GM21367 (cell line): ENCODE measurements around the gene ANO6.
A peak's percentile ranks its signal among the peaks of the same experiment; 100 is the strongest.
"Not testable (repeated sequence)": the region's sequence is repeated elsewhere in the genome, so short reads cannot be mapped to it uniquely, and the experiment has no call there.

Experiments
- ATAC-seq: cut with Tn5 transposase; IDR thresholded peaks from one replicate; pipeline ENCODE4 v1.9.1; 2021; ENCODE audit not compliant: unreplicated experiment

The ANO6 gene

GRCh38 chr12:45397499-45397898 is 181.6 kb downstream of the ANO6 start:
- ATAC-seq = not testable (repeated sequence)

DNA sequence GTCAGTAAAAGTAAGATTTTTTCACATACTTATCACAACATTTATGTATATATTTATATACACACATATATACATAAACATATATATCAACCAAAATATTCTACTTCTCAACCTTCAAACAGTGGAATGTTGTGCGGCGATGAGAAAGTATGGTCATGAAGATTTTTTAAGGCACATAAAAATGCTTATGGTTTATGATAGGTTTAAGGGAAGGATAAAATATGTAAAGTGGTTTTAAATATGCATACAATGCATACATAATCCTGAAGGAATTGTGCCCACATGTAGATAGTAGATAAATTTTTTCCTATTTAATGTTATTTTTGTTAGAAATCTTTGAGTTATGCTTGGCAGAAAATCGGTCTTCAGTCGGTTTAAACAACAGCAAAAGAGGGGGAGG is 182.7 kb downstream of the ANO6 start:
- no peak for ATAC-seq

GRCh38 chr12:45400991-45401390 is 185.1 kb downstream of the ANO6 start:
- ATAC-seq = no peak

GRCh38 chr12:45402288-45402687 is 186.4 kb downstream of the ANO6 start:
- ATAC-seq = no peak

GRCh38 chr12:45406988-45407850 is 191.3 kb downstream of the ANO6 start:
- no peak for ATAC-seq

DNA sequence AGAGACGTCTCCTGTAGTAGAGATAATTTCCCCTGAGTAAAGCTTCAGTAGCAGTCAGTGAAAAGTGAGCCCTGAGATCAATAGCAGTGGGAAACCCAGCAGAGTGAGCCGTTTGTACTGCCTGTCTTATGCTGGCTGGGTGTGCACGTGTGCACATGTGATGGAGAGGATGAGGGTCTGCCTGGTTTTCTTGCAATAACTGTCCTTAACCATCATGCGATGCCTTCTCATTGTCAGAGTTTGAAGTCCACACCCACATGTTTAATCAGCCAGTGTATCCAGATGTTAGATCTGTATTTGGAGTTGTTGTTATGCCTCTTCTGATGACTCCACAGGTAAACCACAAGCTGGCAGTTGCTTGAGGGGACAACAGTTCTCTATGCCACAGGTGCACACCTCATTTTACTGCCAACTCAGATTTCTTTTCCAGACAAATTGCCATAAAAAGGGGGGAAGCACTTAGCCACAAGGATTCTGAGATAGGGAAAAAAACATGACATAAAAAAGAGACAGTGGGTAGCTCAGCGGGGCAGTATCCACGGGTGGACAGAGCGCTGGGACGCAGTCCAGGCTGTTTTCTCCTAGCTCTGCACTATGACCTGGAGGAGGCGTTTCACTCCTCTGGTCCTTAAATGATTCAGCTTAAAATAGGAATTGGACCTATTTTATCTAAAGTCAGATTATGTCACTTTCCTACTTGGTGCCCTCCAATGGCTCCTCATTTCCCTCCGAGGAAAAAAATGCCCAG is 192.3 kb downstream of the ANO6 start:
- ATAC-seq = no peak

- ATAC-seq = no peak
Measured at GRCh38 chr12:45408729-45409114, 192.8 kb downstream of the ANO6 start.

DNA sequence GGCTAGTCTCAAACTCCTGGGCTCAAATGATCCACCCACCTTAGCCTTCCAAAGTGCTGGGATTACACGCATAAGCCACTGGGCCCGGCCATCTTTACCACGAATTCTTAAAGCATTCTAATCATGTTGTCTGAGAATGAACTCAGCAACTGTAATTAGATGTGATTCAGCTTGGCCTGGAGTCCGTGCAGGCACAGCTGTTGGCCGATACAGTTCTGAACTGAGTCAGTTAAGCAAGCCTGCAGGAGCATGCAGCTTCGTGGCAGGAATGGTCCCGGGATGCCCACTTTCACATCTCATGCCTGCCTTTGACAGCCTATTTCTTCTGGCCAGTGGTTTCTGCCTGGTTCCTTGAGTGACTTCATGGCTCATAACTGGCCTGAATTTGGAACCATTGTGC is 194.1 kb downstream of the ANO6 start:
- no peak for ATAC-seq

GRCh38 chr12:45411626-45412025 is 195.7 kb downstream of the ANO6 start:
- no peak for ATAC-seq

GRCh38 chr12:45415393-45415817 is 199.5 kb downstream of the ANO6 start:
- ATAC-seq = peak; percentile 90

- ATAC-seq = no peak
Measured at GRCh38 chr12:45416126-45416525, 200.2 kb downstream of the ANO6 start.

- no peak for ATAC-seq
Measured at GRCh38 chr12:45418520-45418919, 202.6 kb downstream of the ANO6 start.

DNA sequence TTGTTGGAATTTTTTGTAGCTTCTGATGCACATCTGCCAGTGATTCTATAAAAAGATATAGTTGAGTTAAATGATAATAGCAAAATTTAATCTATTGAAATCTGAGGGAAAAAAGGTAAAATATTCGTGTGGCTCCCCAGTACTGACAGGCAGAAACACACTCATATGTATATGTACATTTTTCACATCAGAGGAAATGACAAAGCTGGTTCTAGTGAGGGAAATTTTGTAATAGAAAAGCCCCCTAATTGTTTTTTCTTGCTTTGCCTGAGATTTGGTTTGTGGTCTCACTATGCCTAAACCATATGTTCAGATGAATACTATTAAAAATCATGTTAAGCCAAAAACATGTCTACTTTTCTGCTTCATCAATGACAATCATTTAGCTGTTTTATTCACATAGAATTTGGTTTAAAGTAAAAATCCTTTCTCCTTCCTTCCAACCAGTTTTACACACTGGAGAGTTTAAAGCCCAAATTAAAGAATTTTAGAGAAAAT is 203.5 kb downstream of the ANO6 start:
- no peak for ATAC-seq

DNA sequence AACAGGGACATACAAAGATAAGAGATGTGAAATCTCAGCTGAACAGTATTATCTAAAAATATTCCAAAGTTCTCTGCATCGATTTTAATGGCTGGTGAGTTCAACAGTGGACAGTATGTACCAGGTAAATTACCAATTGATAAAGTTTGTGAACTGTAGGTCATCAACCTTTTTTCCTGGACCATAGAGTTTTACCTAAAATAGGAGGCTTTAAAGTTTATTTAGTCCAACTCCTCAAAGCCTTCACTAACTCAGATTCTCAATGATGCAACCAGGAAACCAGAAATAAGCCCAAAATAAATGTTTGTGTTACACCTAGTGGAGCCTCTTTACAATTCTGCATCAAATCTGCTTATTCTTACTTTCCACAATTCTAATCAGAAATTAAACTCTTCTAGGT is 205.8 kb downstream of the ANO6 start:
- ATAC-seq = no peak

DNA sequence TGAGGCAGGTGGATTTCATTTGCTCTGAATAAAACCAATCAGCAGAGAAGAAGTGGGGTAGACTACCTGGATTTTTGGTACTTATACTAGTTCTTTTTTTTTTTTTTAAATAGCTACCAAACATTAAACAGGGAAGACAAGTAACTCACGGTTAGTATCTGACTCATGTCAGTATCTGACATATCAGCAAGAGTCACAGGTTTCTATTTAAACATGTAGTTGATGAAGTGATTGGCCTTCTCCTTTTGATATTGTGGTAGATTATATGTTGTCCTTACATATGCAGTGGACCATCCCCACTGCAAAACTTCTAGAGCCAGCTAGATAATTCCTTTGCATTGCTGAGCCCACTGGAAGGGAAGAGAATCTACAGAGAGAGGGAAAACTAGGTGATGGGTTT is 208.0 kb downstream of the ANO6 start:
- no peak for ATAC-seq

DNA sequence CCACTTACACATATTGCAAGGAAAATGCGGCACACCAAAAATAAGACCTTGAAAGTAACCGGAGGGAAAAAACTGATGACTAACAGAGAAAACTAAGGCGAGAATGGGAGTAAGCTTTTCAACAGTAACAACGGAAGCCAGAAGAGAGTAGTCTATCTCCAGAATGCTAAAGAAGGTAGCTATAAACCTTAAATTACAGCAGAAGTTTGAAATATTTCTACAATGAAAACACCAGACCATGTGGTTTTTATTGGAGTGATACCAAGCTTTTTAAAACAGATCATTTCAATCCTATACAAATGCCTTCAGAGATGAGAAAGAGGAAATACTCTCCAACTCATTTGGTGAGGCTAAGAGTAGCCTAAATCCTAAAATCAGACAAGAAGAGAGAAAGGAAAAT is 209.5 kb downstream of the ANO6 start:
- ATAC-seq = no peak

DNA sequence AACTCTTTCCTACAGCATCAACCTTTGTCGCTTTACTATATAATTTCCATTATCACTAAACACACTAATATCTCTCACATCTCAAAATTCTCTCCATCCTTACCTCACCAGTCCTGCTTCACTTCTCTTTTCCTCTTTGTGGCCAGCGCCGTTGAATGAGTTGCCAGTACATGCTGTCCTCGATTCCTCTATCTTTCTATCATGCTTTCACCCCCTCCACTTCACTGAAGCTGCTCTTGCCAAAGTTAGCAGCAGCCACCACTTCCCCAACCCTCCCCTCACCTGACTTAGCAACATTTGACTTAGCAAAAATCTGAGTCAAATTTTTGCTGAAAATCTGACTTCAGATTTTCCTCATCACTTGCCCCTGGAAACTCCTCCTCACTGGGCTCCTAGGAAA is 210.4 kb downstream of the ANO6 start:
- ATAC-seq = no peak

- no peak for ATAC-seq
Measured at GRCh38 chr12:45427042-45427441, 211.1 kb downstream of the ANO6 start.

- no peak for ATAC-seq
Measured at GRCh38 chr12:45429831-45430230, 213.9 kb downstream of the ANO6 start.

DNA sequence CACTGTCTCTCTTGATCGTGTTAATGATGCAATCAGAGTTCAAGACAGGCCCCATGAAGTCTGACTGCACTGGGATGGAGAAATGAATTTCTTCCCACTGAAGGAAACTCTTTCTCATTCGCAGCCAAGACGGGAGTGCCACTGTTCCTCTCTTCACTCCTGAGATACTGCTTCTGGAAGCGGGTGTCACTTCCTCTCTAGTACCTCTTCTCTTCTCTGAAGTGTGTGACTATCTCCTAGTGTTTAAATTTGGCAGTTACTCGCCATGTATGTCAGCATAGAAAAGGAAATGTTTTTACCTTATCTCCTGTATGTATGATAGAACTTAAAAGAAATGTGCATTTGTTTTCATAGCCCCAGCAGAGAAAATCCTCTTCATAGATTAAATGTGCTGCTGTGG is 215.2 kb downstream of the ANO6 start:
- no peak for ATAC-seq

DNA sequence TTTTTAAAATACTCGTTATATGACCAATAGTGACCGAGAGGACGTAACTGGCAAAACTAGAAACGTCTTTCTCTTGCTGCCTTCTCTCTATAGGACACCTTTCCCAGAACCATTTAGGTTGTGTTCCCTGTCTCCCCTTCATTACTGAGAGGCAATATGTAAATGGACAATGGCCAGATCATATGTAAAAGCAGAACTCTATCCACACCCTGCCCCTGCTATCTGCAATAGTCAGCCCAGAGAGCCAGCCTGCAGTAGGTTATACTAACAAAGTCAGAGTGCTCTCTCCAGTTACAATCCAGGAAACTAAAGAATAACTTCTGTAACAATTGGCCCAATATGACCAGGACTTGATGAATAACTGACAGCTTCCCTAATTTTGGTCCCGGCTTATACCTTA is 216.8 kb downstream of the ANO6 start:
- ATAC-seq = no peak

DNA sequence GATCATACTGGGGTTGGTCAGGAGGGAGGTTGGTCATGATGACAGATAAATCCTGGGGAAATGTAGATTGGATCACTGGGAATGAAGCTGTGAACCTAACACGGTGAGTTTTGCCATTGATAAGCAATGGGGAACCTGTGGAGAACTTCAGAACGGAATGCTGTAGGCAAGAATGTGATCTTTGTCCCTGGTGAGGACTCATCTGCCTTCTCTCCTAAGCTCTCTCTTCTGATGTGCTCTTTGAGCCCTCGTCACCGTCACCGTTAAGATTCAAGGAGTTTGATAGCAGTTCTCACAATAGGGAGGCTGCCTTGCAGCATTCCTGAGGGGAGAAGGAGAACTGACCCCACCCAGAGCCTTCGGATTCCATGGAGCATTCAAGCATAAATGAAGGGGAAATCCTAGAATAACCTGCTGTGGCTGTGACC is 217.6 kb downstream of the ANO6 start:
- no peak for ATAC-seq
